Left ventricle myocardium superior (tissue), 1 donor: ENCODE data around the gene SLC27A5. TPM values are rescaled to one million over a fixed set of nuclear protein-coding genes. Genes with fewer than 3 reads are reported as not detected.

Experiments
- ATAC-seq: fragments of 200-7000 bp; cut with Tn5 transposase; one replicate; pipeline ENCODE4 v1.9.1; 2020; ENCODE audit warnings: mild to moderate bottlenecking, moderate library complexity
- DNase-seq: peaks from one replicate; pipeline ENCODE4 v3.0.0-alpha.2; 2020
- intact Hi-C: fragments of 100-400 bp; cut with micrococcal nuclease; formaldehyde crosslinking; loops from one replicate; pipeline ENCODE4 v1.11.0; 2022
- total RNA-seq: library from RNA; stranded (reverse); fragmentation: NEBNext Ultra II Directional; extraction: Animal tissue kit (Norgen Biotek cat#: 25700); gene quantifications from one replicate; pipeline ENCODE4 v1.2.1, GENCODE V29; 2021
- donor health status: DM: no; HTN: yes; CAD: no; lungs with severe emphysema.

Gene SLC27A5
- total RNA-seq, 1 donor from 2014 or later, result 4.3 TPM

GRCh38 chr19:58536852-58537798, 25.3 kb upstream of the SLC27A5 start:
- ATAC-seq, result no peak
- DNase-seq, result no peak
- intact Hi-C loops, result no loop called here

DNA sequence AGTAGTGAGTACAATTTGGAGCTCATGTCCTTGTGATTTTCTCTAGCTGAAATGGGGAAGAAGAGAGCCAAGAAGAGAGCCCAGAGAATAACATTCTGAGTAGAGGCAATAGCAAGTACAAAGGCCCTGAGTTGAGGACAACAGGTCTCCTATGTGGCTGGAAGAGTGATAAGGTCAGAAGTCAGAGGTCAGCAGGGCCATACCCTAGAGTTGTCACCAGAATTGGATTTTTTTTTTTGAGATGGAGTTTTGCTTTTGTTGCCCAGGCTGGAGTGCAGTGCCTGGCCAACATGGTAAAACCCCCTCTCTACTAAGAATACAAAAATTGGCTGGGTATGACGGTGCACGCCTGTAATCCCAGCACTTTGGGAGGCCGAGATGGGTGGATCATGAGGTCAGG, 24.1 kb upstream of the SLC27A5 start:
- ATAC-seq (no peak), DNase-seq (no peak)
- intact Hi-C loops, result no loop called here

- ATAC-seq (no peak), DNase-seq (no peak)
- intact Hi-C loops, result no loop called here
These were observed 19.4 kb upstream of the SLC27A5 start for GRCh38 chr19:58531034-58531840.

DNA sequence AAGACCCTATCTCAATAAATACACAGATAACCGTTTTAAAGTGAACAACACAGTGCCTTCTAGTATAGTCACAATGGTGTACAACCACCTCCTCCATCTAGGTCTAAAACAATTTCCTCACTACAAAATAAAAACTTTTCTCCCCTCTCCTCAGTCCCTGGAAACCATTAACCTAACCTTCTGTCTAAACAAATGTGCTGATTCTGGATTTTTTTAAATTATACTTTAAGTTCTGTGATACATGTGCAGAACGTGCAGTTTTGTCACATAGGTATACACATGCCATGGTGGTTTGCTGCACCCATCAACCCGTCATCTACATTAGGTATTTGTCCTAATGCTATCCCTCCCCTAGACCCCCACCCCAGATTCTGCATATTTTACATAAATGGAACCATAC, 17.6 kb upstream of the SLC27A5 start:
- no peak for ATAC-seq
- intact Hi-C loops, result no loop called here
- no peak for DNase-seq

DNA sequence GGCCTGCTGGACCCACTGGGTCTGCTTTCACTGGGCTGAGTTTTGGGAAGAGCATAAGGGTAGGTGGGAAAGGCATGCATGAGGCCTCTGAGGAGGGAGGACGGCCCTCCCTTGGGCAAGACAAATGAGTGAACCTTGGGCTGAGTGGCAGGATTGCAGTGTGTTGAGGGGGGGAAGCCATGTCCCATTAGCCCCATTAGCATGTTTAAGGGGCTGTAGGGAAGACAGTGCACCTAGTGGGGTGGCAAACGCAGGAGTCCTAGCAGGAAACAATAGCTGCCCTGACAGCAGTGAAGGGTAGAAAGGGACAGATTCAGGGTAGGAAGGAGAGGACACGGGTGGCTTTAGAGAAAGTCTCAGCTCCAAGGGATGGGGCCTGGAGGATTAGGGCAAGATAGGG, 10.9 kb upstream of the SLC27A5 start:
- ATAC-seq (no peak), DNase-seq (no peak)
- intact Hi-C loops, result no loop called here

GRCh38 chr19:58521651-58522050, 9.9 kb upstream of the SLC27A5 start:
- ATAC-seq (no peak), DNase-seq (no peak)
- intact Hi-C loops, result no loop called here

GRCh38 chr19:58520257-58520599, 8.4 kb upstream of the SLC27A5 start:
- DNase-seq (no peak), ATAC-seq (no peak)
- intact Hi-C loops, result no loop called here

DNA sequence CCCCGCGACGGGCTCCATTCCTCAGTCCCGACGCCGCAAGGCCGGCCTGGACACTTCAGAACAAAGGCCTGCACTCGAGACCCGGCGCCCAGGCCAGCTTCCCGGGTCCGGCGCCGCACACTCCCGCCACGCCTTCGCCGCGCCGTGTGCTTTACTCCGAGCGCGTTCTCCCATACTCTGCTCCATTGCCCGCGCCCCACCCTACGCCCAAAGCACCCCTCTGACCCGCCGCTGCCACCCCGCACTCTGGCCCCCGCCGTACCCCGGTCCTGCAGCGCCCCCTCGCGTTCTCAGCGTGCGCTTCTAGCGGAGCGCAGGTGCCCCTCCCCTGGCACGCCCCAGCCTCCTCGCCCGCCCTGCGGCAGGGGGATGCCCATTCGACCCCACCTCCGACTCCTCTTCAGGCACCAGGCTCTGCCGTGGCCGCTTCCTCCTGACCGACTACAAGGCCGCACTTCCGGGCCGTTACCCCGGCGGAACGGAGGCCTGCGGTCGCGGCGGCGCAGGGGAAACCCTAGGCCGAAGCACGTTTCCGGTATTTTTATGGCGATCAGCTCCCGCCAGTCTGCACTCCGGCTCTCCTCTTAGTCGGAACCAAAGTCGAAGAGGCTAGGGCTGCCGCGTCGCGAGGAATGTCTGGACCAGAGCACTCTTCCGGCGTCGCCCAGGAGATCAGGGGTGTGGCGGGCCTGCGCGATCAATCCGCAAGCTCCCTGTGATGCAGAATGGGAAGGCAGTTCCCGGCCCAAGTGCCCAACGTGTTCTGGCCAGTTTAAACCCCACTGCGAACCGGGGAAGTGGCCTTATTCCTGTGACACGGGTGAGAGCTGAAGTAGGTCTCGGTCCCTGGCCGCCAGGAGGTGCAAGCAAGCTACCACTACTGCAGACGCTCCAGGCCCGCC, 7.8 kb upstream of the SLC27A5 start, which contains the start of gene ZBTB45:
Gene ZBTB45, minus strand, starts transcription at position 456 of the 902 bp plus-strand sequence. CDS start 2,137 bp downstream, outside the sequence.
- ATAC-seq (peak; percentile 90), DNase-seq (peak; percentile 93)
- intact Hi-C loops, result no loop called here

DNA sequence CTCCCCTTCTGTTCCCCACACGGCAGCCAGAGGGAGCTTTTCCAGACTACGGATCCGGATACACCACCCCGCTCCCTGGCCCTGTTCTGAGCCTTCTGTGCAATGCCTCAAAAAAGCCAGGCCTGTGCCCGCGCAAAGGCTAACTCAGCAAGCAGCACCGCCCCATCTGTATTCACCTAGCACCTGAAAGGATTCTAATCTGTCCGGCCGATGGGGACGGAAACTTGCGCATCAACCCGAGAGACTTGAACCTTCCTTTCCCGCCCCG, 7.2 kb upstream of the SLC27A5 start:
- peak; percentile 65 for ATAC-seq
- intact Hi-C loops, result no loop called here
- peak; percentile 65 for DNase-seq

GRCh38 chr19:58518256-58519086, 6.7 kb upstream of the SLC27A5 start:
- intact Hi-C loops, result no loop called here
- no peak for DNase-seq
- no peak for ATAC-seq

DNA sequence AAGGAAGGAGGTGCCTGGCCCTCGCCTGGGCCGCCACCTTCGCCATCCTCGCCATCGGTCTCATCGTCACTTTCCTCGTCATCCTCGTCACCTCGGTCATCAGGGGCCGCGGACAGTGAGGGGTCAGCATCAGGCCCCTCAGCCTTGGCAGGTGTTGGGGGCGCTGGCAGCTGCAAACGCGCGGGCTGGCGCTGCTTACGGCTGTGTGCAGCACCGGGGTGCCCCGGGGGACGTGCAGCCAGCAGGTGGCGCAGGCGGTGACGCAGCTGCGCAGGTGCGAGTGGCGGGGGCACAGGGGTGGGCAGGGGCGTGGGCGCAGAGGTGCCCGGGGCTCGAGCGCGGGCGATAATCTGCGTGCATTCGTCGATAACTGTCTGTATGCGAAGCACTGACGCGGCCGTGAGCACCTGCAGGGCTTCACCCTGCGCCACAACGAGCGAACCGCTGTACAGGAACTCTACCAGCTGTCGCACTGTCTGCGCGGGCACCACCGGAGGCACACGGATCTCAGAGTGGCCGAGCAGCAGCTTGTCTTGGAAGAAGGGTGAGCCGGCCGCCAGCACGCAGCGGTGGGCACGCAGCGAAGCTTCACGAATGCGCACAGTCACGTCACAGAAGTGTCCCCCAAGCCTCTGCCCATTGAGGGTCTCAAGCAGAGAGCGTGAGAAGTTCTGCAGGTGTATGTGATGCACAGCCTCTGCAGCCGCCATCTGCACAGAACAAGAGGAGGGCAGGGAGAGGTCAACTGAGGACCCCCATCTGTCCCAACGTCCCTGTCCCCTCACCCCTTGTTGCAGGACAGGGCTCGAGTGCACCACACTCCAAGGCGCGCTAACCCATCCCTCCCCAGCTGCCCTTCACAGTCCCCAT, 5.4 kb upstream of the SLC27A5 start:
- no peak for DNase-seq
- ATAC-seq, result no peak
- intact Hi-C loops, result no loop called here

- ATAC-seq, result no peak
These were observed 4.5 kb upstream of the SLC27A5 start for GRCh38 chr19:58516246-58516836.

DNA sequence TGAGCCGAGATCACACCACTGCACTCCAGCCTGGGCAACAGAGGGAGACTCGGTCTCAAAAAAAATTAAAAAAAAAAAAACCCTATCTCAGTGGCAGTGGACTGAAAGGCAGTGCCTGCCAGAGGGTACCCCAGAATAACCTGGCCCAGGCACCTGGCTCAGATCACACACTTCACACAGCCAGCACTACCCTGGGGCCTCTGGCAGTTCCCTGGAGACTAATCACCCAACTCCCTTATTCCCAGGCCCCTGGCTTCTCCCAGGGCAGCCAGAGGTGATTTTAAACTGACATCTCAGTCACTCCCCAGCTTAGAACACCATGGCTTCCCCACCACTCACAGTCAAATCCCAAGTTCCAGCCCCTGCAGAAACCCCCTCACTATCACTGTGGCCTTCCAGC, 3.5 kb upstream of the SLC27A5 start:
- intact Hi-C loops, result no loop called here
- ATAC-seq, result no peak

More at GRCh38 chr19:58516246-58516836, 4.5 kb upstream of the SLC27A5 start:
- intact Hi-C loops, result no loop called here
- DNase-seq, result no peak

DNA sequence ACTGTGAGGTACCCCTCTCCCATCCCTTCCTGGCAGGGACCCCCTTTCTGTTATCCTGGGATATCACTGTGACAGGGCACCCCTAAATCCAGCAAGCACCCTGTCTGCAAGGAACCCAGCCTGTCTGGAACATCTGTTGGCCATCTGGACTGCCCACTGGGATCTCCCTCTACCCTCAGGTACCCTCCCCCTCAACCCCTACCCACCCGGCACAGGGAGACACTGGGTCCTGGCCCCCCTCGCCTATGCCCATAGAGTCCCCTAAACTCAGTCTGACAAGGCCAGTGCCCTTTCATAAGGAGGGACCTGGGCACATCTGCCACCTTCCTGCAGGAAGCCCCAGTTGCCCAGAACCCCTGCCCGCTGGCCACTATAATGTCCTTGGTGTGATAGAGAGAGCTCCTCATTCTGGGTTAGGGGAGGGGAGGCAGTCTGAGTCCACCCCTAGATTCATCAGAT, 2.8 kb upstream of the SLC27A5 start:
- ATAC-seq, result no peak
- DNase-seq, result no peak
- intact Hi-C loops, result no loop called here

More for the DNA sequence above, 3.5 kb upstream of the SLC27A5 start:
- no peak for DNase-seq

GRCh38 chr19:58513694-58514563, 2.1 kb upstream of the SLC27A5 start:
- intact Hi-C loops, result no loop called here
- ATAC-seq (peak; percentile 92), DNase-seq (peak; percentile 96)

DNA sequence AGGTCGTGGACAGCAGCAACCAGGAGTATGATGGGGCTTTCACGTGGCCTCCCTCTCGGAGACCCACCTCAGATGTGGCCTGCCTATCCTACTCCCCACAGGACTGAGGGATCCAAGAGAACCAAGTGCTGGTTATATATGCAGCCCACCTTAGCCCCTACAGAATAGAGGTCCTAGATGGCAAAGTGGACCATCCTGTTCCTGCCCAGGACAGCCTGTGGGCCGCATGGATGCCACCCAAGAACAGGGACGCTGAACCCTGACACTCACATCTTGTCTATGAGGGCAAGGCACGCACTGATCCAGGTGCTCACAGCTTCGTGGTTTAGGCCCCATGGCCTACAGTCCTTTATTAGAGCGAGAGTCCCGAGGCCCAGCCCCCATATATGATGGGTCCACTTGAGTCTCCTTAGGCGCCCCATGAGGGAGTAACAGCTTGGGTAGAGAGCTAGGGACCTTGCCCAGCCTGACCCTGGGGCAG, 1.5 kb upstream of the SLC27A5 start:
- intact Hi-C loops, result no loop called here
- ATAC-seq (peak; percentile 7), DNase-seq (no peak)
